SK-N-MC (cell line): ENCODE measurements around the gene ATXN2.

Experiments used
- EZH2 ChIP-seq: fragments of 200-600 bp; sonication (generic); IDR thresholded peaks from one replicate; pipeline ENCODE4 v1.6.1; 2017; ENCODE audit warnings: antibody characterized with exemption
- POLR2AphosphoS5 ChIP-seq: IDR thresholded peaks from 2 replicates; pipeline ENCODE4 v1.6.1; 2012; ENCODE audit warnings: mild to moderate bottlenecking, low read depth, low read length, borderline replicate concordance

DNA sequence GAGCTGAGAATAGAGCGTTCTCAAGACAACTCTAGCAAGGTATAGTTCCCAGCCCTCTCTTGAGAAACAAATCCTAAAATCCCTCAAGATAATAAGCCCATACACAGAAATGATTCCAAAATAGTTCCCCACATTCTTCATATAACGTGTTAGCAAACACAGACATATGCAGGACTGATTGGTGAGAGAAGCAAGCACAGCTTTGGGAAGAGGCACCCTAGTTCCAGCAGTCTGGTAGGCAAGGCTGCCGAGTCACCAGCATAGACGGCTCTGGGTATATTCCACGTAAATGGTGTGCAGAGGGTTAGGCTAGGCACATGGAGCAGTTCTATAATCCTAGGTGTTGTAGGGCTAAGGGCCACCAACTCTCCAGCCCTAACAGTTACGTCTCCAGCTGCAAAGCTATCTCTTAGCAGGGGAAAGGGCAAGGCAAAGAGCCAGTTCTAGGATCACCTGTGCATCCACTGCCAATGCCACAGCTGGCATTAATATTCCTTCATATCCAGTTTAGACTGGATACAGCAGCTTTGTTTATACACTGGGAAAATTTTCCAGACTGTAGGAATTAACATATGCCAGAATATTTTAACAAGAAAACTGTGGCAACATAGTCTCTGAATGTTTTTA, 140.5 kb downstream of the ATXN2 start:
- TF ChIP-seq EZH2 (no peak), POLR2AphosphoS5 (no peak)
